ENCODE data around the gene ICAM2. TPM values are rescaled to one million over a fixed set of nuclear protein-coding genes. Genes with fewer than 3 reads are reported as not detected.
A peak's percentile ranks its signal among the peaks of the same experiment; 100 is the strongest.

The ICAM2 gene
- total and polyA plus RNA-seq, 4 donors: 10.1 to 37.0 (median 18.3) TPM

DNA sequence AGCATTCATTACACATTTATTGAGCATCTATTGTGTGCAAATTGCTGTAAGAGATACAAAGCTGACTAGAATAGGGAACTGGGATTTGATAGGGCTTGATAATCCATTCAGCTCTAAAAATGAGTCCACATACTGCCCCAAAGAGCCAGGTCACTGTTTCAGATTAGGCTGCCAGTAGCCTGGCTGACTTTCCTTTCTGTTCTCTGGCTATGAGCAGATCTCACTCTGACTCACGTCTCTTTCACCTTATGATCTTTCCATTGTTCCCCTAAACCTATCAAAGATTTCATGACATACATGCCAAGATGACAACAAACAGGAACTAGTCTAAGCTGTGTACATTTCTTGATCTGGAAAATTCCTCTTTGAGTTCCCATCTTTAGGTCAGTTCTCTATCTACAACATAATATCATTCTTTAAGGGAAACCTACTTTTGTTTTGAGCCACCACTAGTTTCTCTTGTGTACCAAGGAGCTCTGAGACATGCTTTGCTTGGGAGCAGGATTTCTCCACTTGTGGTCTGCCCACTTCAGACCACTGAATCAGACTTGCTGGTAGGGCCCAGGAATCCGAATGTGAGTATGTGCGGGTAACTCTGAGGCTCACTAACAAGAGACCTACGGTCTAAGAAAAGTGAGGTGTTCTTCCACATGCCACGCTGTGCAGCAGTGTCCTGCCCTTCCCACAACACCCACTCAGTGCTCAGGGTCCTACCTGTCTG, 40.9 kb upstream of the ICAM2 start:
- no peak for DNase-seq (ENCODE audit: low read depth in 4 of 6, low spot score in 6 of 6)
- H3K4me1 ChIP-seq (ENCODE audit: control insufficient read depth, insufficient read depth, low read length): peaks cover 13% of the 10 kb centered on the region
- no peak overlapping the region for H3K4me3 ChIP-seq (ENCODE audit: low read depth, low read length)
- peaks cover 17% of the 10 kb centered on the region for H3K36me3 ChIP-seq (ENCODE audit: control insufficient read depth, insufficient read depth, low read length)
- no peaks in the 10 kb centered on the region for H3K9me3 ChIP-seq (ENCODE audit: control insufficient read depth, insufficient read depth, low read length)
- no peaks in the 10 kb centered on the region for H3K27me3 ChIP-seq (ENCODE audit: control insufficient read depth, insufficient read depth, low read length)
- no peak overlapping the region for H3K27ac ChIP-seq (ENCODE audit: low read depth, low read length)
- WGBS (ENCODE audit: insufficient coverage): 99% methylated on average over 5 of the region's 5 CpGs

- no peak overlapping the region for H3K4me3 ChIP-seq (ENCODE audit: low read depth, low read length)
- no peak for DNase-seq (ENCODE audit: low read depth in 4 of 6, low spot score in 6 of 6)
- no peak overlapping the region for H3K27ac ChIP-seq (ENCODE audit: low read depth, low read length)
- H3K27me3 ChIP-seq (ENCODE audit: control insufficient read depth, insufficient read depth, low read length): no peaks in the 10 kb centered on the region
- peaks cover 13% of the 10 kb centered on the region for H3K4me1 ChIP-seq (ENCODE audit: control insufficient read depth, insufficient read depth, low read length)
- whole genome bisulfite sequencing (ENCODE audit: insufficient coverage): 95% methylated on average over 3 of the region's 5 CpGs
- no peaks in the 10 kb centered on the region for H3K9me3 ChIP-seq (ENCODE audit: control insufficient read depth, insufficient read depth, low read length)
- H3K36me3 ChIP-seq (ENCODE audit: control insufficient read depth, insufficient read depth, low read length): peaks cover 24% of the 10 kb centered on the region
Measured at GRCh38 chr17:64060331-64060730, 39.9 kb upstream of the ICAM2 start.

- 97% methylated on average over 2 of the region's 2 CpGs for WGBS (ENCODE audit: insufficient coverage)
- no peak for DNase-seq (ENCODE audit: low read depth in 4 of 6, low spot score in 6 of 6)
- H3K4me3 ChIP-seq (ENCODE audit: low read depth, low read length): no peak overlapping the region
- peaks cover 12% of the 10 kb centered on the region for H3K4me1 ChIP-seq (ENCODE audit: control insufficient read depth, insufficient read depth, low read length)
- H3K27me3 ChIP-seq (ENCODE audit: control insufficient read depth, insufficient read depth, low read length): no peaks in the 10 kb centered on the region
- H3K36me3 ChIP-seq (ENCODE audit: control insufficient read depth, insufficient read depth, low read length): peaks cover 29% of the 10 kb centered on the region
- H3K27ac ChIP-seq (ENCODE audit: low read depth, low read length): no peak overlapping the region
- no peaks in the 10 kb centered on the region for H3K9me3 ChIP-seq (ENCODE audit: control insufficient read depth, insufficient read depth, low read length)
Measured at GRCh38 chr17:64059756-64060155, 39.3 kb upstream of the ICAM2 start.

DNA sequence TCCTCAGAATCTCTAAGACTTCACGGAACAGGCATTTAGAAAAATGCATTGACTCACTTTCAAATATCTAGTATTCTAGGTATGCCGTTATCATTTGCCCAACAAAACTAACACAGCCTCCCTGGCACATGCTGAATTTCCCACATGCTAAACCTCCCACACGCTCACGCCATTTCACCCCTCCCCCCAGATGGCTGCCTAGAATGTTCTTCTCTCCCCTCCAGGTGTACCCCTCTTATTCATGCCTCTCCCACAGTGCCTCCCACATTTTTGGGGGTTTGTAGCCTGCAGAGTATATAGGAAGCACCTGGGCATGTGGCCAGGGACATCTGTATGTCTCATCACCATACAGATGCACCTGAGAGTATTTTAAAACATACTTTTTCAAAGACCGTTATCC, 38.2 kb upstream of the ICAM2 start:
- WGBS (ENCODE audit: insufficient coverage): 92% methylated on average over 4 of the region's 5 CpGs
- Histone ChIP-seq H3K4me1 (ENCODE audit: control insufficient read depth, insufficient read depth, low read length) (peaks cover 1% of the 10 kb centered on the region), H3K9me3 (ENCODE audit: control insufficient read depth, insufficient read depth, low read length) (no peaks in the 10 kb centered on the region), H3K27me3 (ENCODE audit: control insufficient read depth, insufficient read depth, low read length) (no peaks in the 10 kb centered on the region), H3K36me3 (ENCODE audit: control insufficient read depth, insufficient read depth, low read length) (peaks cover 37% of the 10 kb centered on the region), H3K4me3 (ENCODE audit: low read depth, low read length) (no peak overlapping the region), H3K27ac (ENCODE audit: low read depth, low read length) (no peak overlapping the region)
- DNase-seq (ENCODE audit: low read depth in 4 of 6, low spot score in 6 of 6): peak in 1 of 6 donors; percentile 47

DNA sequence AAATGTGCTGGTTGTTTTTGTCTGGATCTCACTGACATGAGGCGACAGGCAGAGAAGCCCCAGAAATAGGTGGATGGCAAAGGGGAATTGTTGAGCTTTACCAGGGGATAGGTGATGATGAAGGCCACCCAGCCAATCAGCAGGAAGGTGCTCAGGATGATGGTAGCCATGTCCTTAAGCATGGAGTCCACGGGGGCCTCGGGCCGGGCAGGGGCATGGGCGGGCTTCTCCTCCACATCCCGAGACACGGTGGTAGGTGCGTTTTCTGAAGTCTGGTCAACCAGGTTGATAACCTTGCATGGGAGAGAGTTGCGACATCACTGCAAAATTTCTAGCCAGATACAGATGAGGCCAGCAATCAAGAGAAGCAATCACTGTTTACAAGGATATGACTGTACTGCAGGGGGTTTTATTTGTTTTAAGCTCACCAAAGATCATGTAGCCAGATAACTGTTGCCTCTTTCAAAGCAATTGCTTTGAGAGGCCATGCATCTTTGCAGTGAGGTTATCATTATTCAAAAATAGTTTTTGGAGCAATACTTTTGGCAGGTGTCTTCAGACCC, 37.3 kb upstream of the ICAM2 start:
- H3K4me1 ChIP-seq (ENCODE audit: control insufficient read depth, insufficient read depth, low read length): no peaks in the 10 kb centered on the region
- no peak overlapping the region for H3K4me3 ChIP-seq (ENCODE audit: low read depth, low read length)
- H3K9me3 ChIP-seq (ENCODE audit: control insufficient read depth, insufficient read depth, low read length): no peaks in the 10 kb centered on the region
- H3K36me3 ChIP-seq (ENCODE audit: control insufficient read depth, insufficient read depth, low read length): peaks cover 44% of the 10 kb centered on the region
- H3K27ac ChIP-seq (ENCODE audit: low read depth, low read length): no peak overlapping the region
- 97% methylated on average over 9 of the region's 9 CpGs for WGBS (ENCODE audit: insufficient coverage)
- no peak for DNase-seq (ENCODE audit: low read depth in 4 of 6, low spot score in 6 of 6)
- H3K27me3 ChIP-seq (ENCODE audit: control insufficient read depth, insufficient read depth, low read length): no peaks in the 10 kb centered on the region

DNA sequence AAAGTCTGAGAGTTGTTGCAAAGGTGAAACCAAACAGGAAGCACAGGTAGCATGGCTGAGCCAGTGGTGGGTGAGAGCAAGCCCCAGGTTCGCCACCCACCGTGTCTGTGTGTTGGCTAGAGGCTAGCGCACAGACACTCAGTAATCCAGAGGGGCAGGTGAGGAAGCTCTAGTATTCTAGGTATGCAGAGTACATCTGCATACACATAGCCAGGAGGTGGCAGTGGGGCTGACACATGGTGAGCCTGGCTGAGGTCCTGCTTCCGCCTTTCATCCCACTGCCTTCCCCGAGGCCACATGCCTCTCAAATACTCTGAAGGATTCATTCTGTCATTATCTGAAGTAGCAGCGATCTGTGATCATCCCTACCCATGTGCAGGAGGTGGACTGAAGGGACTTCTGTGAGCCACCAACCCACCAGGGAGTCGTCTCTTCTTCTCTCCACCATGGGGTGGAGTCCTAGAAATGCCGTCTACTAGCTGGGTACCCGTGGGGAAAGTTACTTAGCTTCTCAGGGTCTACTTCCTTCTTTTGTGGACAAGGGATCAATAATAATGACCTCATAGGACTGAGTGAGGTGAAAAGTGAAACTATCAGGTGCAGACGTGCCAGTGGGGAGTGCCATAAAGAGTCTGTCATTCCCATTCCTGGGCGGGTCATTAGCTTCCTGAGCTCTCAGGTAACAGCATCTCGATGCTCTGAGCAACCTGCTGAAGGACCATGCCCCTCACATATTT, 36.0 kb upstream of the ICAM2 start:
- H3K9me3 ChIP-seq (ENCODE audit: control insufficient read depth, insufficient read depth, low read length): no peaks in the 10 kb centered on the region
- H3K27ac ChIP-seq (ENCODE audit: low read depth, low read length): no peak overlapping the region
- no peaks in the 10 kb centered on the region for H3K4me1 ChIP-seq (ENCODE audit: control insufficient read depth, insufficient read depth, low read length)
- no peak overlapping the region for H3K4me3 ChIP-seq (ENCODE audit: low read depth, low read length)
- H3K36me3 ChIP-seq (ENCODE audit: control insufficient read depth, insufficient read depth, low read length): peaks cover 51% of the 10 kb centered on the region
- H3K27me3 ChIP-seq (ENCODE audit: control insufficient read depth, insufficient read depth, low read length): no peaks in the 10 kb centered on the region
- DNase-seq (ENCODE audit: low read depth in 4 of 6, low spot score in 6 of 6): no peak
- 89% methylated on average over 7 of the region's 12 CpGs for WGBS (ENCODE audit: insufficient coverage)

DNA sequence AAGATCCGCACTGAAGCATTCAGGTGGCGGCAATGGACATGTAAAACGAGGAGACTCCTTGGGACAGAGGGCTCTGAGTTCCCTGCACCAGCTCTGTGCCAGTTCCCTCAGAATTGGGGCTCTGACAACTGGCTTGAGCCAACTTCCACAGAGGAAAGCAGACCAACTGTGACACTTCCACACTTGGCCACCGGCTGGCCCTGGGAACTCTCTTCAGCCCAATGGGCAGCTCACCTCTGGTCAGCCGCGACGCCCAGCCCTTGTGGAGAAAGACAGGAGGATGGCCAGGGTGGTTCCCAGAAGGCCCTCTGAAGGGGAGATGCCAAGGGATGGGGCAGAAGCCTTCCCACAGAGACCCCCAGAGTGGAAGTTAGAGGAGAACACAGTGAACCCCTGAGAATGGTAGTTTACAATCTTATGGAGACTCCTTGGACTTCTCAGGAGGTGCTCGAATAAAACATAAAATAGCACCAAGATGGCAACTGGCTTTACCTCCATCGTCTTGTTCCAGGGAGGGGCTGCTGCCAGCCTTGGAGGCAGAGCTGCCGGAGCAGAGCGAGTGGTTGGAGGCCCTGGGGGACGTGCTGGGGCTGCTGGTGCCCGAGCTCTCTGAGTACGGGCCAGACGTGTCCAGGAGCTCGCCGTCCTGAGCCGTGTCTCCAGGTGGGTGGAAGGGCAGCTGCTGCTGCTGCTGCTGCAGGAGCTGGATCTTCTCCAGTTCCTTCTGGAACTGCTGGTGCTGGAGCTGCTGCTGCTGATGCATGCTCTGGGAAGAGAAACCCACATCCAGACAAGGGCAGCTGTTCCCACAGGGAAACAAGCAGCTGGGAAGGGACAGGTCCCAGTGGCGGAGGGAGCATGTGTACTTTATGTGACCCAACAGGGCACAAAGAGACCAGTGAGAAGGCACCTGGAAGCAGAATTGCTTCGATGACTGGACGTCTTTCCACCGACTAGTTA, 35.0 kb upstream of the ICAM2 start:
- no peak overlapping the region for H3K27ac ChIP-seq (ENCODE audit: low read depth, low read length)
- 85% methylated on average over 16 of the region's 22 CpGs for WGBS (ENCODE audit: insufficient coverage)
- no peaks in the 10 kb centered on the region for H3K4me1 ChIP-seq (ENCODE audit: control insufficient read depth, insufficient read depth, low read length)
- H3K9me3 ChIP-seq (ENCODE audit: control insufficient read depth, insufficient read depth, low read length): no peaks in the 10 kb centered on the region
- H3K4me3 ChIP-seq (ENCODE audit: low read depth, low read length): no peak overlapping the region
- H3K27me3 ChIP-seq (ENCODE audit: control insufficient read depth, insufficient read depth, low read length): no peaks in the 10 kb centered on the region
- H3K36me3 ChIP-seq (ENCODE audit: control insufficient read depth, insufficient read depth, low read length): peaks cover 51% of the 10 kb centered on the region
- no peak for DNase-seq (ENCODE audit: low read depth in 4 of 6, low spot score in 6 of 6)

DNA sequence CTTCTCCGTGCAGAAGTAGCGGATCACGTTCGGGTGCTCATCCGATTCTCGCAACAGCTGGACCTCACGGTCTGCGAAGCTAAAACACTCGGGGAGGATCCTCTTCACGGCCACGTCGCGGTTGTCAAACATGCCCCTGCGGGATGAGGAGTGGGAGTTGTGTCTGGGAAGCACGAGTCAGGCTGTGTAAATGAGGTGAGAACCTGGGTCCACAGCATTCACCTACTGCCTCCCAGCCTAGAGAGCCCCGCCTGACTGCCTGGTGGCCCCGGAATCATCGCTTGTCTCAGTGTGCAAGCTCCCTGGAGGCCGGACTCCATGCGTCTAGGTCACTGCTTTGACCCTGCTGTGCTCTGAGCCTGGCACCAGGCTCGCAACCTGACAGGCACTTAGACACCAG, 33.9 kb upstream of the ICAM2 start:
- WGBS (ENCODE audit: insufficient coverage): 92% methylated on average over 21 of the region's 21 CpGs

DNA sequence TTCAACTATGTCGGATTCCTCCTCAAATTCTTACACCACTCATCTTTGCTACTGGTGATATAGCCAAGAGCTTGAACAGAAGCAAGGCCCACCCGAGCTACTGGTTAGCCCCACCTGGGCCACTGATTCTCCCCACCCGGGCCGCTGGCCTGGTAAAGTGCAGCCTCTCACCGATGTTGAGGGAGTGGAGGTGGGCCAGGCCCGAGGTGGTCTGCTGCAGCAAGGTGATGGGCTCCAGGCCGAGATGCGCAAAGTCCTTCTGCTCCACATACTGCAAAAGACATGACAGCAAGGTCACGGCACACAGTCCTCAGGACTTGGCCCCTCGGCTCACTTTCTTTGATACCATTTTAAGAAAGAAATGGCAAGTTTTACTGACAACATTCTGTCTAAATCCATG, 32.7 kb upstream of the ICAM2 start:
- Histone ChIP-seq H3K9me3 (ENCODE audit: control insufficient read depth, insufficient read depth, low read length) (no peaks in the 10 kb centered on the region), H3K27ac (ENCODE audit: low read depth, low read length) (no peak overlapping the region), H3K4me1 (ENCODE audit: control insufficient read depth, insufficient read depth, low read length) (no peaks in the 10 kb centered on the region), H3K27me3 (ENCODE audit: control insufficient read depth, insufficient read depth, low read length) (no peaks in the 10 kb centered on the region), H3K36me3 (ENCODE audit: control insufficient read depth, insufficient read depth, low read length) (peaks cover 60% of the 10 kb centered on the region), H3K4me3 (ENCODE audit: low read depth, low read length) (no peak overlapping the region)
- DNase-seq (ENCODE audit: low read depth in 4 of 6, low spot score in 6 of 6): no peak
- 93% methylated on average over 10 of the region's 10 CpGs for WGBS (ENCODE audit: insufficient coverage)

More for the DNA sequence above, 33.9 kb upstream of the ICAM2 start:
- no peak overlapping the region for H3K4me3 ChIP-seq (ENCODE audit: low read depth, low read length)
- H3K27me3 ChIP-seq (ENCODE audit: control insufficient read depth, insufficient read depth, low read length): no peaks in the 10 kb centered on the region
- DNase-seq (ENCODE audit: low read depth in 4 of 6, low spot score in 6 of 6): no peak
- no peaks in the 10 kb centered on the region for H3K9me3 ChIP-seq (ENCODE audit: control insufficient read depth, insufficient read depth, low read length)
- H3K27ac ChIP-seq (ENCODE audit: low read depth, low read length): no peak overlapping the region
- no peaks in the 10 kb centered on the region for H3K4me1 ChIP-seq (ENCODE audit: control insufficient read depth, insufficient read depth, low read length)
- peaks cover 52% of the 10 kb centered on the region for H3K36me3 ChIP-seq (ENCODE audit: control insufficient read depth, insufficient read depth, low read length)

Measured in spinal cord (tissue), 10 donors.